BLaER1 treated with 17β-estradiol and CSF1 and Interleukin-3, amounts not matched to agents 10 nM and 100 nM (cell line): ENCODE measurements around the gene CCDC142.

Source experiments
- H3K27ac ChIP-seq, 11 experiments: shearing (Covaris generic); formaldehyde crosslinking; 2 replicates each; pipeline ENCODE4 v1.8.1; 2022
- H3K27me3 ChIP-seq, 11 experiments: shearing (Covaris generic); formaldehyde crosslinking; 2 replicates each; pipeline ENCODE4 v1.8.1; 2022
- H3K36me3 ChIP-seq, 11 experiments: shearing (Covaris generic); formaldehyde crosslinking; 2 replicates each; pipeline ENCODE4 v1.8.1; 2022
- H3K4me1 ChIP-seq, 10 experiments: shearing (Covaris generic); formaldehyde crosslinking; 2 replicates each; pipeline ENCODE4 v1.8.1; 2022
- H3K4me2 ChIP-seq, 11 experiments: shearing (Covaris generic); formaldehyde crosslinking; 2 replicates each; pipeline ENCODE4 v1.8.1; 2022
- H3K4me3 ChIP-seq, 10 experiments: shearing (Covaris generic); formaldehyde crosslinking; 2 replicates each; pipeline ENCODE4 v1.8.1; 2022
- H3K9ac ChIP-seq, 11 experiments: shearing (Covaris generic); formaldehyde crosslinking; 2 replicates each; pipeline ENCODE4 v1.8.1; 2022
- H3K9me3 ChIP-seq, 11 experiments: shearing (Covaris generic); formaldehyde crosslinking; replicated peaks in 1 of 11; 2 replicates each; pipeline ENCODE4 v1.8.1; 2022
- H4K20me1 ChIP-seq, 11 experiments: shearing (Covaris generic); formaldehyde crosslinking; 2 replicates each; pipeline ENCODE4 v1.8.1; 2022
- Cebpa-rat ChIP-seq, 11 experiments: shearing (Covaris generic); IDR thresholded peaks; 2 replicates each; pipeline ENCODE4 v1.8.1; 2022

Gene CCDC142

GRCh38 chr2:74482801-74483674 lies at the start of gene CCDC142, which contains the start of gene TTC31:
Gene CCDC142 (minus strand): TSS chr2:74482998. CDS start chr2:74482837, 161 bp downstream.
Gene TTC31 (plus strand): TSS chr2:74483081. CDS start chr2:74483096, 15 bp downstream.
- peak within 1 kb of the TSS; percentile 81 to 94 (median 87) for H3K9ac ChIP-seq
- peaks cover 31 to 47% (median 41%) of the 10 kb centered on the region in 10 experiments for H3K4me1 ChIP-seq
- H3K27ac ChIP-seq = peak within 1 kb of the TSS; percentile 52 to 92 (median 87); a peak in 21 of 22 replicates
- TF ChIP-seq Cebpa-rat (IDR thresholded peaks at IDR 0.05) = no peak
- H3K9me3 ChIP-seq = no peaks in the 10 kb centered on the region
- H3K36me3 ChIP-seq = peaks cover 28 to 65% (median 47%) of the 10 kb centered on the region in 11 experiments; a peak in 21 of 22 replicates
- H3K4me2 ChIP-seq = peak within 1 kb of the TSS; percentile 93 to 100 (median 97)
- peak within 1 kb of the TSS; percentile 73 to 94 (median 83) for H3K4me3 ChIP-seq
- H4K20me1 ChIP-seq = peaks cover 0 to 18% (median 9%) of the 10 kb centered on the region in 11 experiments; a peak in 13 of 22 replicates
- H3K27me3 ChIP-seq = no peaks in the 10 kb centered on the region

- H4K20me1 ChIP-seq = peaks cover 0 to 21% (median 16%) of the 10 kb centered on the region in 11 experiments; a peak in 9 of 22 replicates
- H3K4me2 ChIP-seq = peak overlapping the region; percentile 90 to 99 (median 97)
- TF ChIP-seq Cebpa-rat (IDR thresholded peaks at IDR 0.05) = no peak
- H3K27ac ChIP-seq = peak overlapping the region in 6 of 11 experiments; percentile 29 to 99 (median 96); a peak in 11 of 22 replicates
- 0 out of 22 replicates have a peak, but pooled peaks cover 0 to under 1% (median 0%) of the 10 kb centered on the region in 11 experiments for H3K9me3 ChIP-seq
- H3K4me3 ChIP-seq = peak overlapping the region in 8 of 10 experiments; percentile 81 to 94 (median 88); a peak in 17 of 20 replicates
- H3K27me3 ChIP-seq = no peaks in the 10 kb centered on the region
- peaks cover 26 to 39% (median 37%) of the 10 kb centered on the region in 10 experiments for H3K4me1 ChIP-seq
- peak overlapping the region in 10 of 11 experiments; percentile 88 to 99 (median 96); a peak in 15 of 22 replicates for H3K9ac ChIP-seq
- peaks cover 28 to 39% (median 34%) of the 10 kb centered on the region in 11 experiments for H3K36me3 ChIP-seq
These were observed 49.4 kb upstream of the CCDC142 start for GRCh38 chr2:74532222-74532621.

GRCh38 chr2:74531666-74532065 lies 48.9 kb upstream of the CCDC142 start:
- H3K27ac ChIP-seq = peak overlapping the region in 10 of 11 experiments; percentile 29 to 99 (median 97); a peak in 18 of 22 replicates
- H3K4me2 ChIP-seq = peak overlapping the region; percentile 90 to 99 (median 97)
- no peak for TF ChIP-seq Cebpa-rat (IDR thresholded peaks at IDR 0.05)
- peaks cover 26 to 45% (median 42%) of the 10 kb centered on the region in 10 experiments for H3K4me1 ChIP-seq
- H3K4me3 ChIP-seq = peak overlapping the region; percentile 81 to 94 (median 86)
- H3K36me3 ChIP-seq = peaks cover 34 to 44% (median 39%) of the 10 kb centered on the region in 11 experiments
- peaks cover 0 to 27% (median 16%) of the 10 kb centered on the region in 11 experiments; a peak in 10 of 22 replicates for H4K20me1 ChIP-seq
- H3K9ac ChIP-seq = peak overlapping the region; percentile 88 to 99 (median 97)
- H3K9me3 ChIP-seq = 0 out of 22 replicates have a peak, but pooled peaks cover 0 to 6% (median 0%) of the 10 kb centered on the region in 11 experiments
- H3K27me3 ChIP-seq = no peaks in the 10 kb centered on the region

- Histone ChIP-seq H3K36me3 (peaks cover 45 to 56% (median 49%) of the 10 kb centered on the region in 11 experiments), H3K4me2 (peak overlapping the region; percentile 90 to 99 (median 97)), H3K27ac (peak overlapping the region; percentile 60 to 99 (median 97); a peak in 21 of 22 replicates), H4K20me1 (peaks cover 0 to 27% (median 16%) of the 10 kb centered on the region in 11 experiments; a peak in 10 of 22 replicates), H3K4me1 (peaks cover 26 to 54% (median 49%) of the 10 kb centered on the region in 10 experiments), H3K4me3 (peak overlapping the region; percentile 81 to 94 (median 86)), H3K9me3 (0 out of 22 replicates have a peak, but pooled peaks cover 0 to 6% (median 0%) of the 10 kb centered on the region in 11 experiments), H3K27me3 (no peaks in the 10 kb centered on the region), H3K9ac (peak overlapping the region; percentile 88 to 99 (median 97))
- no peak for TF ChIP-seq Cebpa-rat (IDR thresholded peaks at IDR 0.05)
These were observed 47.7 kb upstream of the CCDC142 start for GRCh38 chr2:74530239-74531187.

- no peaks in the 10 kb centered on the region for H3K27me3 ChIP-seq
- peak within 1 kb of the TSS; percentile 94 to 99 (median 98) for H3K4me2 ChIP-seq
- no peak for TF ChIP-seq Cebpa-rat (IDR thresholded peaks at IDR 0.05)
- H3K4me3 ChIP-seq = peak within 1 kb of the TSS; percentile 81 to 94 (median 86)
- H3K9ac ChIP-seq = peak within 1 kb of the TSS; percentile 88 to 99 (median 97)
- H3K9me3 ChIP-seq = 0 out of 22 replicates have a peak, but pooled peaks cover 0 to 6% (median 0%) of the 10 kb centered on the region in 11 experiments
- H3K27ac ChIP-seq = peak within 1 kb of the TSS; percentile 91 to 99 (median 97)
- H4K20me1 ChIP-seq = peaks cover 0 to 27% (median 16%) of the 10 kb centered on the region in 11 experiments; a peak in 10 of 22 replicates
- H3K4me1 ChIP-seq = peaks cover 26 to 55% (median 49%) of the 10 kb centered on the region in 10 experiments
- H3K36me3 ChIP-seq = peaks cover 47 to 61% (median 52%) of the 10 kb centered on the region in 11 experiments
These were observed 46.8 kb upstream of the CCDC142 start, which contains the start of the genes AUP1 and HTRA2 for GRCh38 chr2:74529357-74530238. Gene AUP1 (minus strand): TSS chr2:74529706. CDS start chr2:74529629, 77 bp downstream. Gene HTRA2 (plus strand): TSS chr2:74529933. CDS start chr2:74530007, 74 bp downstream.

- Histone ChIP-seq H3K36me3 (peaks cover 39 to 56% (median 48%) of the 10 kb centered on the region in 11 experiments), H3K4me3 (peak overlapping the region; percentile 81 to 94 (median 86)), H3K9ac (peak overlapping the region; percentile 88 to 99 (median 97))
These were observed 46.0 kb upstream of the CCDC142 start for GRCh38 chr2:74528600-74529356.

More at GRCh38 chr2:74528600-74529356, 46.0 kb upstream of the CCDC142 start:
- Histone ChIP-seq H4K20me1 (peaks cover 0 to 27% (median 16%) of the 10 kb centered on the region in 11 experiments; a peak in 10 of 22 replicates), H3K9me3 (0 out of 22 replicates have a peak, but pooled peaks cover 0 to 6% (median 0%) of the 10 kb centered on the region in 11 experiments), H3K4me2 (peak overlapping the region; percentile 93 to 99 (median 98)), H3K27ac (peak overlapping the region; percentile 91 to 99 (median 97)), H3K4me1 (peaks cover 26 to 54% (median 49%) of the 10 kb centered on the region in 10 experiments), H3K27me3 (no peaks in the 10 kb centered on the region)
- TF ChIP-seq Cebpa-rat (IDR thresholded peaks at IDR 0.05) = no peak
